NCI-H2227 treated with DMSO at 0.1 percent for 48 hours (cell line): ENCODE measurements around the gene ZNF808.
"Not testable (repeated sequence)": the region's sequence is repeated elsewhere in the genome, so short reads cannot be mapped to it uniquely, and the experiment has no call there.

ENCODE experiments used
- DNase-seq: peaks from one replicate; lab custom pipeline; 2025; lab: John Stamatoyannopoulos, UW

ZNF808 gene

DNA sequence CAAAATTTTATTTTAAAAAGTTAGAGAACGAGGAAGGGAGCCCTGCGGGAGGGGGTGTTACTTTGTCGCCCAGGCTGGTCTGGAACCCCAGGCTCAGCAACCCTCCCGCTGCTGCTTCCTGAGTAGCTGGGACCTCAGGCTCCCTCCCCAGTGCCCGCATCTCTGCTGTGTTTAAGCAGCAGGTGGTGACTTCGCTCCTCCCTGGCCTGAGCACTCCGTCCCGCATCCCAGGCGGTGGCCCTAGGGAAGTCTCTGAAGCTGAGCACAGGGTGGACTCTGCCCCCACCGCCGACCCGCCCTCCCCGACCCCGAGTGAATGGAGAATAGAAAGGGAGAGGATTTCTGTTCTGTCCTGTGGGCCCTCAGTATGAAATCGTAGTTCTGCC, 73.2 kb downstream of the ZNF808 start:
- DNase-seq, result no peak

DNA sequence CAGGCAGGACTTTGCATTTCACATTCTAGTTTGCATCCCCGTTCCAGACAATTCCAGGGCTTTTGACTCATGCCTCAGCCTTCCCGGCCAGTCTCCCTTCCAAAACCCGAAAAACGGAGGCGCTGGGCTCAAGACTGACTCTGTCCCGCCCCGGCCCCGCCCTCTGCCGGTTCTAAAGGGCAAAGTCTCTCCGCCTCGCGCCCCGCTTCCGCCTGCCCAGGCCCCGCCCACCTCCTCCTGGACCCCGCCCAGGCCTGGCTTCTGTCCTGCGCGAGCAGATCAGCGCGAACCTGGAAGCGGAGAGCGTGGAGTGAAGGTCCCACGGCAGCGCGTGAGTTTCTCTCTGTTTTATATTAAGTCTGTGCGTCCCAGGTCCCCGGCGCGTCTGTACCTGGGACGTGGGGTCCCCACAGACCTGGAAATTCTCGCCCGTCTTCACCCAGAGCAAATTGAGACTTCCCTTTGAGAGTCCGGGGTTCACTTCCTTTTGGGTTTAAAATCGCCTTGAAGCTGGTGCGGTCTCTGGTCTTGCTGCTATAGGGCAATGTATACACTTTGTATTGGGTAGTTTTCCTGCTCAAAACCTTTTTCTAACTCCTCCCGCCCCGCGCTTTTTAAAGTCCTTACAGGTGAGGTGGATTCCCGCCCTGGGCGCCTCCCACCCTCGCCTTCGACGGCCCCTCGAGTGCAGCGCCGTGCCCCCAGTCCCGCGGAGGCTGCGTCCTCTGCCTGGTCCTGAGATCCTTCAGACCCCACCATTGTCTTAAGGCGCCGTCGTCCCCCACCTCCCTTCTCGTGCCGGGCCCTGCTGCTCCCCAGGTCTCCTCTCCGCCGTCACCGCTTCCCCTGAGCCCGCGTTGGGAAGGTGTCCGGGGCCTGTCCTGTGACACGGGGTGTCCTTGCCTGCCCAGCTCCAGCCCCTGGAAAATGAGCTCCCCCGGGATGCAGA, 73.8 kb downstream of the ZNF808 start:
- DNase-seq, result peak; percentile 68

DNA sequence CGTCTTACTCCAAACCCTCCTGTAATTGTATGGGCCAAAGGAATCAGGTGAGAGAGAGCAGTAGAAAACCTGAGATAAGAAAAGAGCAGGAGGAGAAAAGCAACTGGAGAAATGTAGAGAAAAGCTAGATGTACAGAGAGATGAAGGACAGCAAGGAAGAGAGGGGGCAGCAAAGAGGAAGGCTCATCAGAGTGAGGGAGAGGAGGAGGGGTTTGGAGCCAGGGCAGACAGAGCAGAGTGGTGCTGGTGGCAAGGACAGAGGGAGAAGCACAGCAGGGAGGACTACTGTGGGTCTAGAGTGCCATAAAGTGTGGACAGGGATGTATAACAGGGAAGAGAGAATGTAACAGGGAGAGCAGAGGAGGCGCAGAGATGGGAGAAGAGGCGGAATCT, 74.5 kb downstream of the ZNF808 start:
- DNase-seq, result not testable (repeated sequence)

DNA sequence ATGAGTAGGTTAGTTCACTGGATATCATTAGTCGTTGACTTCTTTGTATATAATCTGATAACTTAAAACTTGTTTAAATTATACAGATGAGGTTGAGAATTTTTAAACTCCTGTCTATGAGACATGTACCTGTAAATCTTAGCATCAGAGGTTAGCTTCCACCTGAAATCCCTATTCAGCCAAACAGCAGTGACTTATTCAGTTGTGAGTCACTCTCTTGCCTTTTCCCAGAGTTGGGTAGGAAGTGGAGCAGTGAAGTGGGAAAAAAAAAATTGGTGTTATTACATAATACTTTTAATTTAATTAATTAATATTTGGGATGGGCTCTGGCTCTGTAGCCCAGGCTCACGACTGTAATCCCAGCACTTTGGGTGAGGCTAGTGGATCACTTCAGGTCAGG, 75.5 kb downstream of the ZNF808 start:
- DNase-seq, result no peak

DNA sequence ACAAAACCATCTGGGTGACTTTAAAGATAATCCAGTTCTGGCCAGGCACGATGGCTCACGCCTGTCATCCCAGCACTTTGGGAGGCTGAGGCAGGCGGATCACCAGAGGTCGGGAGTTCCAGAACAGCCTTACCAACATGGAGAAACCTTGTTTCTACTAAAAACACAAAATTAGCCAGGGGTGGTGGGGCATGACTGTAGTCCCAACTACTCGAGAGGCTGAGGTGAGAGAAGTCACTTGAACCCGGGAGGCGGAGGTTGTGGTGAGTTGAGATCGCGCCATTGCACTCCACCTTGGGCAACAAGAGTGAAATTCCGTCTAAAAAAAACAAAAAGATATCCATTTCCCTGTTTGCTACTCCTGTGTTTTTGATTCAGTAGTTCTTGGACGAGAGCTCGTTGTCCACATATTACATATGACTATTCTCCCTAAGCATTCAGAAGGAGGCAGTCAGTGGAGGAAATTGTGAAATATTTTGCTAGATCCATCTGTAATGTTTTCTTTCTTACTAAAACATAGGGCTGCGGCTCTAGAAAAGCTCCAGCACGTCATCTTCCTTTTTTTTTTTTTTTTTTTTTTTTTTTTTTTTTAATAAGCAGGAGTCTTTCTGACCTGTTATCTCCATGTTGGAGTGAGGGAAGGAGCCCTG, 76.2 kb downstream of the ZNF808 start:
- no peak for DNase-seq
